Activated T-cell treated with anti-CD3 and anti-CD28 coated beads, Interleukin-2, amount 50 U/mL, for 24 hours (primary cell): ENCODE results near the gene CTPS2.
"Not testable (repeated sequence)": the region's sequence is repeated elsewhere in the genome, so short reads cannot be mapped to it uniquely, and the experiment has no call there.

Source experiments
- DNase-seq: peaks from one replicate; pipeline ENCODE4 v3.0.0-alpha.2; 2020
- H3K27ac Mint-ChIP-seq: 2 replicates; pipeline ENCODE4 v1.8.0; 2020; ENCODE audit warnings: mild to moderate bottlenecking, mixed read lengths
- H3K27me3 Mint-ChIP-seq: 2 replicates; pipeline ENCODE4 v1.8.0; 2020; ENCODE audit warnings: mixed read lengths
- H3K36me3 Mint-ChIP-seq: 2 replicates; pipeline ENCODE4 v1.8.0; 2020; ENCODE audit warnings: low read depth, mixed read lengths
- H3K4me1 Mint-ChIP-seq: 2 replicates; pipeline ENCODE4 v1.8.0; 2020; ENCODE audit warnings: low read depth, mixed read lengths
- H3K4me3 Mint-ChIP-seq: 2 replicates; pipeline ENCODE4 v1.8.0; 2020; ENCODE audit warnings: mild to moderate bottlenecking, moderate library complexity, mixed read lengths
- H3K9me3 Mint-ChIP-seq: 2 replicates; pipeline ENCODE4 v1.8.0; 2020; ENCODE audit warnings: mixed read lengths

CTPS2 gene

GRCh38 chrX:16589826-16590225, 122.6 kb downstream of the CTPS2 start:
- no peak overlapping the region for H3K4me3 Mint-ChIP-seq
- peaks cover 14% of the 10 kb centered on the region for H3K36me3 Mint-ChIP-seq
- H3K27ac Mint-ChIP-seq, result no peak overlapping the region
- no peak for DNase-seq
- H3K27me3 Mint-ChIP-seq, result peaks cover 16% of the 10 kb centered on the region
- H3K4me1 Mint-ChIP-seq, result peaks cover 22% of the 10 kb centered on the region
- H3K9me3 Mint-ChIP-seq, result no peaks in the 10 kb centered on the region

- Mint-ChIP-seq H3K9me3 (no peaks in the 10 kb centered on the region), H3K27ac (no peak overlapping the region), H3K4me3 (no peak overlapping the region), H3K36me3 (peaks cover 14% of the 10 kb centered on the region), H3K27me3 (peaks cover 18% of the 10 kb centered on the region), H3K4me1 (peaks cover 22% of the 10 kb centered on the region)
- no peak for DNase-seq
Measured at GRCh38 chrX:16589211-16589610, 123.3 kb downstream of the CTPS2 start.

- no peak overlapping the region for H3K27ac Mint-ChIP-seq
Measured at GRCh38 chrX:16588266-16588665, 124.2 kb downstream of the CTPS2 start.

GRCh38 chrX:16587836-16588235, 124.6 kb downstream of the CTPS2 start:
- peaks cover 14% of the 10 kb centered on the region for H3K4me1 Mint-ChIP-seq
- DNase-seq, result no peak
- peaks cover 2% of the 10 kb centered on the region for H3K9me3 Mint-ChIP-seq
- H3K36me3 Mint-ChIP-seq, result peaks cover 14% of the 10 kb centered on the region
- peaks cover 18% of the 10 kb centered on the region for H3K27me3 Mint-ChIP-seq
- no peak overlapping the region for H3K4me3 Mint-ChIP-seq
- H3K27ac Mint-ChIP-seq, result no peak overlapping the region

More at GRCh38 chrX:16588266-16588665, 124.2 kb downstream of the CTPS2 start:
- Mint-ChIP-seq H3K36me3 (peaks cover 14% of the 10 kb centered on the region), H3K9me3 (no peaks in the 10 kb centered on the region), H3K4me3 (no peak overlapping the region), H3K27me3 (peaks cover 18% of the 10 kb centered on the region), H3K4me1 (peaks cover 15% of the 10 kb centered on the region)
- DNase-seq, result no peak

- no peak for DNase-seq
- Mint-ChIP-seq H3K36me3 (peaks cover 14% of the 10 kb centered on the region), H3K9me3 (peaks cover 8% of the 10 kb centered on the region), H3K4me3 (no peak overlapping the region), H3K27me3 (peaks cover 18% of the 10 kb centered on the region), H3K27ac (no peak overlapping the region), H3K4me1 (peaks cover 8% of the 10 kb centered on the region)
Measured at GRCh38 chrX:16586377-16587112, 125.9 kb downstream of the CTPS2 start.

- H3K36me3 Mint-ChIP-seq, result peaks cover 14% of the 10 kb centered on the region
- H3K4me1 Mint-ChIP-seq, result peaks cover 8% of the 10 kb centered on the region
- peaks cover 11% of the 10 kb centered on the region for H3K9me3 Mint-ChIP-seq
- no peak overlapping the region for H3K4me3 Mint-ChIP-seq
- H3K27ac Mint-ChIP-seq, result no peak overlapping the region
- no peak for DNase-seq
- H3K27me3 Mint-ChIP-seq, result peaks cover 18% of the 10 kb centered on the region
Measured at GRCh38 chrX:16585486-16586376, 126.7 kb downstream of the CTPS2 start.

- not testable (repeated sequence) for H3K36me3 Mint-ChIP-seq, H3K27ac Mint-ChIP-seq, H3K4me3 Mint-ChIP-seq, H3K4me1 Mint-ChIP-seq, DNase-seq
- H3K27me3 Mint-ChIP-seq, result peaks cover 23% of the 10 kb centered on the region
- peaks cover 13% of the 10 kb centered on the region for H3K9me3 Mint-ChIP-seq
Measured at GRCh38 chrX:16580004-16580797, 132.3 kb downstream of the CTPS2 start.

GRCh38 chrX:16579517-16579916, 133.0 kb downstream of the CTPS2 start:
- Mint-ChIP-seq H3K4me3 (no peak overlapping the region), H3K27me3 (peaks cover 19% of the 10 kb centered on the region), H3K4me1 (no peaks in the 10 kb centered on the region), H3K27ac (no peak overlapping the region), H3K36me3 (no peaks in the 10 kb centered on the region), H3K9me3 (peaks cover 13% of the 10 kb centered on the region)
- no peak for DNase-seq

- Mint-ChIP-seq H3K9me3 (peaks cover 13% of the 10 kb centered on the region), H3K27me3 (peaks cover 19% of the 10 kb centered on the region), H3K27ac (no peak overlapping the region), H3K4me1 (peaks cover 2% of the 10 kb centered on the region), H3K4me3 (no peak overlapping the region), H3K36me3 (no peaks in the 10 kb centered on the region)
- DNase-seq, result no peak
Measured at GRCh38 chrX:16578218-16578617, 134.3 kb downstream of the CTPS2 start.

- Mint-ChIP-seq H3K27ac (no peak overlapping the region), H3K4me1 (peaks cover 2% of the 10 kb centered on the region), H3K4me3 (no peak overlapping the region), H3K36me3 (no peaks in the 10 kb centered on the region), H3K27me3 (peaks cover 19% of the 10 kb centered on the region), H3K9me3 (peaks cover 9% of the 10 kb centered on the region)
- no peak for DNase-seq
Measured at GRCh38 chrX:16577483-16578029, 134.9 kb downstream of the CTPS2 start.

GRCh38 chrX:16575388-16575787, 137.1 kb downstream of the CTPS2 start:
- H3K4me3 Mint-ChIP-seq, H3K27ac Mint-ChIP-seq, DNase-seq, H3K36me3 Mint-ChIP-seq, H3K9me3 Mint-ChIP-seq, H3K4me1 Mint-ChIP-seq: not testable (repeated sequence)
- H3K27me3 Mint-ChIP-seq, result peaks cover 28% of the 10 kb centered on the region

GRCh38 chrX:16573781-16574180, 138.7 kb downstream of the CTPS2 start:
- peaks cover 27% of the 10 kb centered on the region for H3K27me3 Mint-ChIP-seq
- peaks cover 2% of the 10 kb centered on the region for H3K4me1 Mint-ChIP-seq
- DNase-seq, result no peak
- no peak overlapping the region for H3K27ac Mint-ChIP-seq
- H3K36me3 Mint-ChIP-seq, result no peaks in the 10 kb centered on the region
- H3K4me3 Mint-ChIP-seq, result no peak overlapping the region
- no peaks in the 10 kb centered on the region for H3K9me3 Mint-ChIP-seq

GRCh38 chrX:16567681-16568080, 144.8 kb downstream of the CTPS2 start:
- H3K9me3 Mint-ChIP-seq, result no peaks in the 10 kb centered on the region
- no peaks in the 10 kb centered on the region for H3K4me1 Mint-ChIP-seq
- H3K27me3 Mint-ChIP-seq, result peaks cover 26% of the 10 kb centered on the region
- no peak overlapping the region for H3K27ac Mint-ChIP-seq
- H3K4me3 Mint-ChIP-seq, result no peak overlapping the region
- DNase-seq, result no peak
- H3K36me3 Mint-ChIP-seq, result no peaks in the 10 kb centered on the region

GRCh38 chrX:16566571-16566970, 145.9 kb downstream of the CTPS2 start:
- Mint-ChIP-seq H3K9me3 (no peaks in the 10 kb centered on the region), H3K27ac (no peak overlapping the region), H3K4me3 (no peak overlapping the region), H3K4me1 (no peaks in the 10 kb centered on the region), H3K36me3 (no peaks in the 10 kb centered on the region), H3K27me3 (peaks cover 24% of the 10 kb centered on the region)
- DNase-seq, result no peak
